Ecto neural progenitor cell (in vitro differentiated cells): ENCODE results near the gene PLAC8.
"Not testable (repeated sequence)": the region's sequence is repeated elsewhere in the genome, so short reads cannot be mapped to it uniquely, and the experiment has no call there.

Source experiments
- DNase-seq: peaks from one replicate; pipeline ENCODE4 v3.0.0-alpha.2; 2018; ENCODE audit warnings: low spot score

PLAC8 gene

GRCh38 chr4:83067058-83067639 lies 47.4 kb downstream of the PLAC8 start:
- no peak for DNase-seq

- DNase-seq = no peak
Measured at GRCh38 chr4:83065266-83065665, 49.3 kb downstream of the PLAC8 start.

- DNase-seq = no peak
Measured at GRCh38 chr4:83062739-83063138, 51.8 kb downstream of the PLAC8 start.

GRCh38 chr4:83054928-83055327 lies 59.6 kb downstream of the PLAC8 start:
- no peak for DNase-seq

GRCh38 chr4:83048781-83049180 lies 65.7 kb downstream of the PLAC8 start:
- not testable (repeated sequence) for DNase-seq

- DNase-seq = no peak
Measured at GRCh38 chr4:83046693-83047473, 67.6 kb downstream of the PLAC8 start.

- no peak for DNase-seq
Measured at GRCh38 chr4:83043801-83044407, 70.6 kb downstream of the PLAC8 start.

GRCh38 chr4:83043157-83043556 lies 71.4 kb downstream of the PLAC8 start:
- not testable (repeated sequence) for DNase-seq

- DNase-seq = no peak
Measured at GRCh38 chr4:83040269-83040668, 74.3 kb downstream of the PLAC8 start.
